Psoas muscle (tissue), 8 donors: ENCODE measurements around the gene LMOD2. TPM values are rescaled to one million over a fixed set of nuclear protein-coding genes. Genes with fewer than 3 reads are reported as not detected.

Source experiments
- ATAC-seq, 4 donors: fragments of 200-7000 bp; cut with Tn5 transposase; one replicate each; pipeline ENCODE4 v1.9.1; 2020; ENCODE audit warnings: moderate library complexity in 3 of 4, mild to moderate bottlenecking in 2 of 4
- DNase-seq, 2 donors: peaks; one replicate each; pipeline ENCODE4 v3.0.0-alpha.2; 2020
- H3K27ac ChIP-seq: fragments of 200-600 bp; one replicate; pipeline ENCODE4 v1.8.0; 2022
- H3K27me3 ChIP-seq, 3 donors: fragments of 200-600 bp in 1 of 3; one replicate each; pipeline versions ENCODE4 v1.6.1 to v1.8.0; 2013 to 2022; ENCODE audit warnings: low read length in 2 of 3, mild to moderate bottlenecking in 2 of 3, moderate library complexity in 1 of 3; ENCODE audit not compliant: insufficient read depth in 3 of 3
- H3K36me3 ChIP-seq, 2 donors: fragments of 200-600 bp in 1 of 2; one replicate each; pipeline versions ENCODE4 v1.6.1 to v1.8.0; 2013 to 2022; ENCODE audit warnings: low read depth in 1 of 2, mild to moderate bottlenecking in 1 of 2, moderate library complexity in 1 of 2; ENCODE audit not compliant: insufficient read depth in 1 of 2
- H3K4me1 ChIP-seq: fragments of 200-600 bp; one replicate; pipeline ENCODE4 v1.8.0; 2022
- H3K4me3 ChIP-seq: fragments of 200-600 bp; one replicate; pipeline ENCODE4 v1.8.0; 2022; ENCODE audit warnings: mild to moderate bottlenecking
- H3K9me3 ChIP-seq: fragments of 200-600 bp; one replicate; pipeline ENCODE4 v1.8.0; 2022
- WGBS, 3 donors: extraction: QIAGEN DNeasy Blood & Tissue Kit; methylation state at CpG; one replicate each; pipeline versions ENCODE4 v1.1.6 to v1.1.7; 2013; 5-methylcytosine and 5-hydroxymethylcytosine counted together
- intact Hi-C, 2 donors: fragments of 100-400 bp; cut with DNase I; formaldehyde crosslinking; loops; one replicate each; pipeline versions ENCODE4 v1.11.0 to v1.14.2; 2022
- polyA plus RNA-seq, 3 donors: library from polyadenylated mRNA; stranded (reverse); fragments of 200-250 nt; gene quantifications; one replicate each; pipeline ENCODE4 v1.2.3, GENCODE V29; 2013
- total RNA-seq, 4 donors: library from RNA; stranded (reverse); fragmentation: NEBNext Ultra II Directional in 2 of 4; extraction: Animal tissue kit (Norgen Biotek cat#: 25700) in 2 of 4; gene quantifications; one replicate each; pipeline versions ENCODE4 v1.2.1 to v1.2.4, GENCODE V29; 2021 to 2023
- TF ChIP-seq, protein P1 (sequence below): fragments of 200-600 bp; IDR thresholded peaks from one replicate; pipeline ENCODE4 v1.8.0; 2022; ENCODE audit warnings: antibody characterized with exemption
- donor health status: healthy with polysubstance abuse.
- donor health status: DM: no; HTN: no; CAD: no; lungs with moderate emphysema.
- donor health status: Bipolar disorder and iron deficiency.
- donor health status: healthy.
- donor health status: DM: yes; HTN: yes; CAD: no.
- donor health status: DM: no; HTN: no; CAD: no.
- donor health status: DM: no; HTN: no; CAD: no.
- donor health status: DM: yes; HTN: yes; CAD: no.

LMOD2 gene
- total and polyA plus RNA-seq, 7 donors = 6.9 to 1,114 (median 383) TPM

GRCh38 chr7:123612024-123612423, 43.6 kb upstream of the LMOD2 start:
- peaks cover 41% of the 10 kb centered on the region for H3K4me1 ChIP-seq
- H3K27me3 ChIP-seq = no peaks in the 10 kb centered on the region
- H3K9me3 ChIP-seq = no peaks in the 10 kb centered on the region
- TF ChIP-seq, protein P1, sequence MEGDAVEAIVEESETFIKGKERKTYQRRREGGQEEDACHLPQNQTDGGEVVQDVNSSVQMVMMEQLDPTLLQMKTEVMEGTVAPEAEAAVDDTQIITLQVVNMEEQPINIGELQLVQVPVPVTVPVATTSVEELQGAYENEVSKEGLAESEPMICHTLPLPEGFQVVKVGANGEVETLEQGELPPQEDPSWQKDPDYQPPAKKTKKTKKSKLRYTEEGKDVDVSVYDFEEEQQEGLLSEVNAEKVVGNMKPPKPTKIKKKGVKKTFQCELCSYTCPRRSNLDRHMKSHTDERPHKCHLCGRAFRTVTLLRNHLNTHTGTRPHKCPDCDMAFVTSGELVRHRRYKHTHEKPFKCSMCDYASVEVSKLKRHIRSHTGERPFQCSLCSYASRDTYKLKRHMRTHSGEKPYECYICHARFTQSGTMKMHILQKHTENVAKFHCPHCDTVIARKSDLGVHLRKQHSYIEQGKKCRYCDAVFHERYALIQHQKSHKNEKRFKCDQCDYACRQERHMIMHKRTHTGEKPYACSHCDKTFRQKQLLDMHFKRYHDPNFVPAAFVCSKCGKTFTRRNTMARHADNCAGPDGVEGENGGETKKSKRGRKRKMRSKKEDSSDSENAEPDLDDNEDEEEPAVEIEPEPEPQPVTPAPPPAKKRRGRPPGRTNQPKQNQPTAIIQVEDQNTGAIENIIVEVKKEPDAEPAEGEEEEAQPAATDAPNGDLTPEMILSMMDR = no peak
- intact Hi-C loops = no loop called here
- H3K27ac ChIP-seq = peak overlapping the region; percentile 87
- peak; percentile 42 to 52 (median 47) for ATAC-seq
- H3K4me3 ChIP-seq = peak overlapping the region; percentile 55
- peaks cover 0 to 20% of the 10 kb centered on the region in 2 donors for H3K36me3 ChIP-seq
- no peak for DNase-seq

DNA sequence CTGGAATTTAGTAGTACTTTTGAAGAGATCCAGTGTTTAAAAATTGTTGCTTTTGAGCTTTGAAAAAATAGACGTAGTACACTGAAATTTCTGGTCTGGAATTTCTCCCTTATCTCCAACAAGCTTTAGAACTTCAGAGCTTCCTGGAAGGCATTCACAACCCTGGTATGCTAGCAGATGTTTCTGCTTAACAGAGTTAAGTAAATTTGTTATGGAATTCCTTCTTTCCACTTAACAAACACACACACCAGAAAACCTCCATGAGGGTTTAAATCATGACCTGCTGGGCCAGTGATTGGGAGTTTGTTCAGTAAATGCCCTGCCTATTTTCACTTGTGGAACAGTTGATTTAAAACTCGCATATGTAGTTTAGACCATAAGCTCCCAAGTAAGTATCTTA, 40.3 kb upstream of the LMOD2 start:
- intact Hi-C loops = no loop called here
- no peaks in the 10 kb centered on the region for H3K9me3 ChIP-seq
- no peaks in the 10 kb centered on the region for H3K27me3 ChIP-seq
- no peak overlapping the region for H3K4me3 ChIP-seq
- TF ChIP-seq, protein P1 = no peak
- H3K36me3 ChIP-seq = peaks cover 0 to 25% of the 10 kb centered on the region in 2 donors
- 50 to 58% (median 55%) methylated on average over 2 of the region's 2 CpGs for WGBS, 3 donors
- ATAC-seq (no peak), DNase-seq (no peak)
- peak overlapping the region; percentile 46 for H3K27ac ChIP-seq
- peaks cover 26% of the 10 kb centered on the region for H3K4me1 ChIP-seq

DNA sequence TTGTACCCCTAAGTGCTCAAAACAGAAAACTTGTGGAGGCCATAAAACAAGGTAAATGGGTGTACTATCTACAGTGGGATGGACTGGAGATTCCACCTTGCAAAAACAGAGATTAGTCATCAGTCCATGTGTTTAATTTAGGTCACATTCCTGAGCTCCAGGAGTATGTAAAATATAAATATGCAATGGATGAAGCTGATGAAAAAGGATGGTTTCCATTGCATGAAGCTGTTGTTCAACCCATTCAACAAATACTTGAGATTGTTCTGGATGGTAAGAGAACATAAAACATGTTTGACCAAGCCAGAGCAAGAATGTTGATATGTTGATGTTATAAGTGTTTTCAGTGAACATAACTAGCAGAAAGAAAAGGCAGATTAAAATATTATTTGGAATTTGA, 39.4 kb upstream of the LMOD2 start:
- ATAC-seq (no peak), DNase-seq (no peak)
- Histone ChIP-seq H3K9me3 (no peaks in the 10 kb centered on the region), H3K4me1 (peaks cover 17% of the 10 kb centered on the region), H3K27ac (no peak overlapping the region), H3K36me3 (peaks cover 0 to 25% of the 10 kb centered on the region in 2 donors), H3K4me3 (no peak overlapping the region), H3K27me3 (no peaks in the 10 kb centered on the region)
- intact Hi-C loops = no loop called here
- TF ChIP-seq, protein P1 = no peak

- H3K4me3 ChIP-seq = no peak overlapping the region
- ATAC-seq (peak in 3 of 4 donors; percentile 36 to 57 (median 38)), DNase-seq (no peak)
- no peaks in the 10 kb centered on the region for H3K9me3 ChIP-seq
- peaks cover 0 to 23% of the 10 kb centered on the region in 2 donors for H3K36me3 ChIP-seq
- peaks cover 21% of the 10 kb centered on the region for H3K4me1 ChIP-seq
- intact Hi-C loops = no loop called here
- H3K27ac ChIP-seq = peak overlapping the region; percentile 90
- WGBS, 3 donors = 45 to 64% (median 53%) methylated on average over 4 of the region's 4 CpGs
- H3K27me3 ChIP-seq = no peaks in the 10 kb centered on the region
- TF ChIP-seq, protein P1 = no peak
These were observed 34.0 kb upstream of the LMOD2 start for GRCh38 chr7:123621707-123622106.

DNA sequence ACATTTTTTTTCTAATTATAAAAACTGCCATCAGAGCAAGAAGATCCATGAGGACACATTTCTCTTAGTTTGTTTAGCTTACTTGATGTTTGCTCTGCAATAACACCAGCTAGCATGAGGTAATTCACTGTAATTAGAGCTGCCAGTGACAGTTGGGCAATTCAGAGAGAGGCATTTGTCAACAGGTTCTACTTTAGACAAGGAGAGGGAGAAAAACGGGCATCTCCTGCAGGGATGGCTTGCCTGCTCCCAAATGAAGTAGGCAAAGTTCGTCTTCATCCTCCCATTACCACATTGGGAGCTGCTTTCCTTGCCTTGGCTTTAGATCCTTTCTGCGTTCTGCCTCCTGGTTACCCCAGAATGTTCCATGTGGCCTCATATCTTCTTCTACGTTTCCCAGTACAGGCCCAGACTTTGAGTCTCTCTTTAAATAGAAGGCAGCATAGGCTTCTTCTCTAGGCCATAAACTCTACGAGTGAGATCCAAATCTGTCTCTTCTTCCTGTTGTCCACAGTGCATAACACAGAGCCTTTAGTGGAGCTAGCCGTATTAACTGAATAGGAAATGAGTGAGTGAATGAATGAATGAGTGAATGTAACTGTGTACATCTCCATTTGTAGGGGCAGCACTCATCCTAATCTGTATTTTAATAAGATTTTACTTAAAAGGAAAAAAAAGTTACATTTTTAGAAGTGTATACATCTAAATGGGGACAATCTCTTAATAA, 32.8 kb upstream of the LMOD2 start:
- ATAC-seq (peak; percentile 91 to 97 (median 96)), DNase-seq (no peak)
- Histone ChIP-seq H3K27ac (peak overlapping the region; percentile 90), H3K9me3 (no peaks in the 10 kb centered on the region), H3K4me3 (peak overlapping the region; percentile 47), H3K36me3 (peaks cover 0 to 15% of the 10 kb centered on the region in 2 donors), H3K4me1 (peaks cover 21% of the 10 kb centered on the region), H3K27me3 (no peaks in the 10 kb centered on the region)
- TF ChIP-seq, protein P1 = no peak
- WGBS, 3 donors = 26 to 39% (median 29%) methylated on average over 6 of the region's 6 CpGs
- intact Hi-C loops = no loop called here
